ENCODE results near the gene LLGL1. TPM values are rescaled to one million over a fixed set of nuclear protein-coding genes. Genes with fewer than 3 reads are reported as not detected.

LLGL1 gene
- total and polyA plus RNA-seq, 10 of the 15 experiments (the other 5 are each of a cell fraction or from before 2014, with no cell fraction given), result 0.02 to 9.2 (median 2.5) TPM

- H3K27ac ChIP-seq (ENCODE audit: control insufficient read depth, insufficient read depth), result no peak overlapping the region; the same call in 1 of the 2 replicates
- BruUV-seq (replicated peaks), result no TSS peak
- H3K9me3 ChIP-seq (replicated peaks; ENCODE audit: control insufficient read depth, insufficient read depth, low read length), result no peaks in the 10 kb centered on the region
- in situ Hi-C loops (cut with MboI) (no loop called here), intact Hi-C loops (cut with micrococcal nuclease; ENCODE audit: unreplicated experiment) (loop anchor here (2.0 kb wide), 1 partner anchor 46 kb away; no protein-coding TSS in a partner anchor)
- no peak overlapping the region for H2AFZ ChIP-seq (ENCODE audit: control insufficient read depth, low read depth, low read length)
- no peaks in the 10 kb centered on the region for H3K27me3 ChIP-seq (replicated peaks in 1 of 2; ENCODE audit: control insufficient read depth in 2 of 2, insufficient read depth in 2 of 2, low read length in 1 of 2)
- SMC1A ChIA-PET (ENCODE audit: uncharacterized antibody, unreplicated experiment), result interaction anchor here (1.3 kb wide), 1 partner anchor 45 kb away, joined by 5 read pairs; no protein-coding TSS in a partner anchor
- CTCF ChIA-PET, result interaction anchor here (5.3 kb wide), 1 partner anchor 45 kb away, joined by 43 read pairs; no protein-coding TSS in a partner anchor
- ATAC-seq (no peak), FAIRE-seq (no peak), DNase-seq (ENCODE audit: low read depth, low spot score) (no peak)
- H4K20me1 ChIP-seq (ENCODE audit: control insufficient read depth, insufficient read depth), result peaks cover 28% of the 10 kb centered on the region
- RAD21 ChIA-PET (ENCODE audit: unreplicated experiment), result no interaction called here
- H3K9ac ChIP-seq (ENCODE audit: control insufficient read depth, insufficient read depth, low read length), result peak overlapping the region; percentile 89
- H3K36me3 ChIP-seq (ENCODE audit: control insufficient read depth in 2 of 2, insufficient read depth in 2 of 2, low read length in 1 of 2), result peaks cover 7 to 19% of the 10 kb centered on the region in 2 experiments
- 48% methylated on average over 2 of the region's 2 CpGs for WGBS (ENCODE audit: insufficient coverage, insufficient replicate concordance, low lambda C conversion rate, missing lambda C conversion rate)
- H3K4me3 ChIP-seq, result peak overlapping the region; percentile 83
- peaks cover 81% of the 10 kb centered on the region for H3K79me2 ChIP-seq (ENCODE audit: control insufficient read depth, insufficient read depth, low read length)
- POLR2A ChIA-PET, result interaction anchor here (1.1 kb wide), 1 partner anchor 22 kb away, joined by 3 read pairs; no protein-coding TSS in a partner anchor
- H3K4me2 ChIP-seq (ENCODE audit: control insufficient read depth, insufficient read depth), result peak overlapping the region; percentile 95
- H3K4me1 ChIP-seq (ENCODE audit: control insufficient read depth, insufficient read depth, low read length), result peaks cover 3% of the 10 kb centered on the region; the same call in 1 of the 2 replicates
- TF ChIP-seq CBFB (IDR thresholded peaks at IDR 0.05; ENCODE audit: low read depth) (no peak), CREM (IDR thresholded peaks at IDR 0.05; ENCODE audit: low read depth) (no peak), HDGF (IDR thresholded peaks at IDR 0.05) (0 out of 2 replicates have a peak, but pooled peaks have one; percentile 31), ZNF384 (IDR thresholded peaks at IDR 0.05; ENCODE audit: borderline replicate concordance, low read depth, low read length) (no peak), SUPT20H (IDR thresholded peaks at IDR 0.05; ENCODE audit: borderline replicate concordance, control insufficient read depth, low read depth, low read length) (no peak), FOS (IDR thresholded peaks at IDR 0.05; ENCODE audit: borderline replicate concordance, extremely low read depth, insufficient read length) (no peak), MTA3 (IDR thresholded peaks at IDR 0.05; ENCODE audit: borderline replicate concordance, low read length) (no peak)
Observed at GRCh38 chr17:18187226-18187625, 38.2 kb upstream of the LLGL1 start.

Measured in GM12878 (cell line).